DND-41 (cell line): ENCODE data around the gene EIF2S1.

ENCODE experiments used
- ATAC-seq: fragments of 200-7000 bp; cut with Tn5 transposase; 3 replicates; pipeline ENCODE4 v1.9.1; 2021; ENCODE audit warnings: low read depth; ENCODE audit not compliant: insufficient read depth
- DNase-seq: peaks from one replicate; pipeline ENCODE4 v3.0.0-alpha.2; 2020
- H2AFZ ChIP-seq: 2 replicates; pipeline ENCODE4 v1.6.0; 2012; ENCODE audit warnings: low read depth, low read length
- H3K27ac ChIP-seq: 2 replicates; pipeline ENCODE4 v1.5.1; 2012; ENCODE audit warnings: low read length, inconsistent platforms
- H3K27me3 ChIP-seq: fragments of 200-600 bp; sonication (generic); 2 replicates; pipeline ENCODE4 v1.6.0; 2012; ENCODE audit warnings: low read length, mild to moderate bottlenecking, inconsistent platforms; ENCODE audit not compliant: insufficient read depth, poor library complexity
- H3K36me3 ChIP-seq: 2 replicates; pipeline ENCODE4 v1.5.1; 2012; ENCODE audit warnings: low read length, inconsistent platforms; ENCODE audit not compliant: insufficient read depth
- H3K4me1 ChIP-seq: 2 replicates; pipeline ENCODE4 v1.5.1; 2012; ENCODE audit warnings: mild to moderate bottlenecking, low read length; ENCODE audit not compliant: insufficient read depth
- H3K4me2 ChIP-seq: 2 replicates; pipeline ENCODE4 v1.6.0; 2012; ENCODE audit warnings: mild to moderate bottlenecking, moderate library complexity, low read length, inconsistent platforms; ENCODE audit not compliant: insufficient read depth
- H3K4me3 ChIP-seq, 2 experiments: fragments of 200-600 bp in 1 of 2; shearing (Covaris generic) in 1 of 2; 2 replicates each; pipeline ENCODE4 v1.5.1; 2012 to 2016; ENCODE audit warnings: inconsistent platforms in 2 of 2, low read length in 2 of 2, mild to moderate bottlenecking in 2 of 2, low read depth in 1 of 2, moderate library complexity in 1 of 2
- H3K79me2 ChIP-seq: 2 replicates; pipeline ENCODE4 v1.6.0; 2012; ENCODE audit warnings: low read length, inconsistent platforms; ENCODE audit not compliant: insufficient read depth
- H3K9ac ChIP-seq: 2 replicates; pipeline ENCODE4 v1.6.0; 2012; ENCODE audit warnings: low read depth, mild to moderate bottlenecking, inconsistent platforms, low read length, moderate library complexity
- H3K9me3 ChIP-seq: 2 replicates; pipeline ENCODE4 v1.5.1; 2012; ENCODE audit warnings: low read length, moderate library complexity, mild to moderate bottlenecking, inconsistent platforms; ENCODE audit not compliant: insufficient read depth, severe bottlenecking
- H4K20me1 ChIP-seq: 2 replicates; pipeline ENCODE4 v1.6.0; 2012; ENCODE audit warnings: low read length; ENCODE audit not compliant: insufficient read depth
- CTCF ChIP-seq: IDR thresholded peaks from 2 replicates; pipeline ENCODE4 v1.5.1; 2012; ENCODE audit warnings: borderline replicate concordance, low read length, moderate library complexity, mild to moderate bottlenecking; ENCODE audit not compliant: poor library complexity, severe bottlenecking; ENCODE audit errors: extremely low read depth
- EZH2 ChIP-seq: IDR thresholded peaks from 3 replicates; pipeline ENCODE4 v1.6.1; 2012; ENCODE audit warnings: borderline replicate concordance, low read depth, mild to moderate bottlenecking, moderate library complexity, low read length, inconsistent platforms; ENCODE audit not compliant: severe bottlenecking

The EIF2S1 gene

GRCh38 chr14:67425608-67426007 is 65.5 kb downstream of the EIF2S1 start:
- Histone ChIP-seq H3K79me2 (no peaks in the 10 kb centered on the region), H3K36me3 (no peaks in the 10 kb centered on the region), H3K27me3 (peaks cover 14% of the 10 kb centered on the region), H3K4me1 (peaks cover 3% of the 10 kb centered on the region), H3K9me3 (no peaks in the 10 kb centered on the region), H3K4me3 (no peak overlapping the region), H3K9ac (no peak overlapping the region), H2AFZ (no peak overlapping the region), H3K4me2 (no peak overlapping the region), H3K27ac (no peak overlapping the region), H4K20me1 (no peaks in the 10 kb centered on the region)
- ATAC-seq (no peak), DNase-seq (no peak)
- no peak for TF ChIP-seq EZH2
- TF ChIP-seq CTCF, result no peak

- no peak overlapping the region for H3K4me2 ChIP-seq
These were observed 66.0 kb downstream of the EIF2S1 start for GRCh38 chr14:67426161-67426560.

GRCh38 chr14:67426983-67427606 is 67.0 kb downstream of the EIF2S1 start:
- TF ChIP-seq CTCF (peak; percentile 90), EZH2 (no peak)
- no peaks in the 10 kb centered on the region for H3K36me3 ChIP-seq
- ATAC-seq, result peak; percentile 91
- H3K79me2 ChIP-seq, result no peaks in the 10 kb centered on the region
- no peak overlapping the region for H2AFZ ChIP-seq
- H3K9me3 ChIP-seq, result no peaks in the 10 kb centered on the region
- H3K27me3 ChIP-seq, result peaks cover 14% of the 10 kb centered on the region
- peak; percentile 76 for DNase-seq
- H3K4me3 ChIP-seq, result no peak overlapping the region
- no peak overlapping the region for H3K9ac ChIP-seq
- no peak overlapping the region for H3K4me2 ChIP-seq
- H4K20me1 ChIP-seq, result no peaks in the 10 kb centered on the region
- no peak overlapping the region for H3K27ac ChIP-seq
- H3K4me1 ChIP-seq, result peaks cover 3% of the 10 kb centered on the region

More at GRCh38 chr14:67426161-67426560, 66.0 kb downstream of the EIF2S1 start:
- no peak for TF ChIP-seq CTCF
- no peak for TF ChIP-seq EZH2
- Histone ChIP-seq H3K36me3 (no peaks in the 10 kb centered on the region), H3K9me3 (no peaks in the 10 kb centered on the region), H3K79me2 (no peaks in the 10 kb centered on the region), H3K27ac (no peak overlapping the region), H3K4me1 (peaks cover 3% of the 10 kb centered on the region), H3K9ac (no peak overlapping the region), H4K20me1 (no peaks in the 10 kb centered on the region), H3K27me3 (peaks cover 14% of the 10 kb centered on the region), H3K4me3 (no peak overlapping the region), H2AFZ (no peak overlapping the region)
- DNase-seq (no peak), ATAC-seq (no peak)
